H1 (cell line): ENCODE data around the gene C1QL1. TPM values are rescaled to one million over a fixed set of nuclear protein-coding genes. Genes with fewer than 3 reads are reported as not detected.

Source experiments
- CTCF ChIA-PET: fragments of 300-600 bp; sonication (Branson Sonifier 250); formaldehyde crosslinking; loops from one replicate; lab custom pipeline; 2021; ENCODE audit not compliant: partially characterized antibody; lab: Charles Lee
- POLR2A ChIA-PET: fragments of 300-600 bp; sonication (Branson Sonifier 250); formaldehyde crosslinking; loops from one replicate; lab custom pipeline; 2021; ENCODE audit warnings: inconsistent platforms; ENCODE audit not compliant: partially characterized antibody; lab: Charles Lee
- DNase-seq, 2 experiments: peaks; one replicate each; pipeline versions ENCODE4 v3.0.0 to v3.0.0-alpha.2; 2010 to 2022; ENCODE audit warnings: low spot score in 2 of 2, low read depth in 1 of 2, mixed read lengths in 1 of 2
- FAIRE-seq: peaks from 2 replicates; lab custom pipeline; 2011; peaks lifted over from hg19 to GRCh38; lab: Jason Lieb, UNC
- H2AFZ ChIP-seq: 2 replicates; pipeline ENCODE4 v1.8.1; 2012; ENCODE audit warnings: low read length, inconsistent platforms
- H2AK5ac ChIP-seq: 2 replicates; pipeline ENCODE4 v1.6.1; 2013; ENCODE audit warnings: low read depth, low read length
- H2BK120ac ChIP-seq: replicated peaks from 2 replicates; pipeline ENCODE3; 2013; ENCODE audit warnings: low read depth, low read length, inconsistent platforms
- H2BK12ac ChIP-seq: 2 replicates; pipeline ENCODE4 v1.6.1; 2013; ENCODE audit warnings: low read depth, low read length
- H2BK15ac ChIP-seq: 2 replicates; pipeline ENCODE4 v1.6.1; 2013; ENCODE audit warnings: low read length
- H2BK20ac ChIP-seq: 2 replicates; pipeline ENCODE4 v1.6.1; 2013; ENCODE audit warnings: low read length
- H2BK5ac ChIP-seq: 2 replicates; pipeline ENCODE4 v1.6.1; 2013; ENCODE audit warnings: low read depth, low read length
- H3K14ac ChIP-seq: 2 replicates; pipeline ENCODE4 v1.6.1; 2013; ENCODE audit warnings: inconsistent platforms; ENCODE audit not compliant: insufficient read length
- H3K18ac ChIP-seq: 2 replicates; pipeline ENCODE4 v1.6.1; 2013; ENCODE audit warnings: low read length; ENCODE audit errors: extremely low read depth
- H3K23ac ChIP-seq: 2 replicates; pipeline ENCODE4 v1.6.1; 2013; ENCODE audit warnings: inconsistent platforms; ENCODE audit not compliant: insufficient read length
- H3K23me2 ChIP-seq: 2 replicates; pipeline ENCODE4 v1.6.1; 2013; ENCODE audit warnings: low read depth, low read length
- H3K27ac ChIP-seq: 2 replicates; pipeline ENCODE4 v1.6.1; 2011; ENCODE audit warnings: low read depth, low read length, inconsistent platforms
- H3K27me3 ChIP-seq, 4 experiments: replicated peaks in 1 of 4; 1 replicate in 1 of 4; 2 replicates in 3 of 4; pipeline versions ENCODE4 v1.6.1 to v1.8.1; 2011 to 2013; ENCODE audit warnings: low read length in 3 of 4, mild to moderate bottlenecking in 3 of 4, inconsistent platforms in 2 of 4, mixed read lengths in 2 of 4, moderate library complexity in 1 of 4; ENCODE audit not compliant: control insufficient read depth in 3 of 4, insufficient read depth in 3 of 4; ENCODE audit errors: extremely low read depth in 1 of 4
- H3K36me3 ChIP-seq, 4 experiments: 2 replicates each; pipeline versions ENCODE4 v1.6.1 to v1.8.1; 2011 to 2013; ENCODE audit warnings: mild to moderate bottlenecking in 4 of 4, low read length in 3 of 4, moderate library complexity in 2 of 4, control low read depth in 1 of 4, inconsistent platforms in 1 of 4; ENCODE audit not compliant: insufficient read depth in 4 of 4, control insufficient read depth in 2 of 4
- H3K4ac ChIP-seq: replicated peaks from 2 replicates; pipeline ENCODE3; 2013; ENCODE audit warnings: low read length, low read depth, mixed read lengths, inconsistent platforms; ENCODE audit not compliant: insufficient read length
- H3K4me1 ChIP-seq, 4 experiments: replicated peaks in 1 of 4; 1 replicate in 1 of 4; 2 replicates in 3 of 4; pipeline versions ENCODE4 v1.6.1 to v1.8.1; 2011 to 2013; ENCODE audit warnings: low read length in 3 of 4, inconsistent platforms in 2 of 4, mixed read lengths in 1 of 4; ENCODE audit not compliant: insufficient read depth in 4 of 4, control insufficient read depth in 3 of 4
- H3K4me2 ChIP-seq, 2 experiments: 2 replicates each; pipeline versions ENCODE4 v1.6.1 to v1.8.1; 2011 to 2013; ENCODE audit warnings: low read depth in 2 of 2, low read length in 2 of 2, control low read depth in 1 of 2, inconsistent platforms in 1 of 2, mild to moderate bottlenecking in 1 of 2; ENCODE audit not compliant: insufficient read depth in 1 of 2
- H3K4me3 ChIP-seq, 4 experiments: fragments of 200-600, 300-600 bp in 1 of 4; sonication (generic), shearing (Covaris generic), sonication (Bioruptor Twin) in 1 of 4; 2 replicates each; pipeline versions ENCODE4 v1.5.1 to v1.8.1; 2011 to 2016; ENCODE audit warnings: low read length in 4 of 4, low read depth in 3 of 4, control low read depth in 2 of 4, inconsistent platforms in 2 of 4, mild to moderate bottlenecking in 2 of 4, mixed read lengths in 1 of 4, moderate library complexity in 1 of 4; ENCODE audit not compliant: insufficient read depth in 2 of 4; ENCODE audit errors: extremely low read depth in 1 of 4
- H3K56ac ChIP-seq: replicated peaks from 2 replicates; pipeline ENCODE3; 2013; ENCODE audit warnings: low read depth, mild to moderate bottlenecking, mixed read lengths, low read length, inconsistent platforms; ENCODE audit not compliant: insufficient read length
- H3K79me1 ChIP-seq: 2 replicates; pipeline ENCODE4 v1.6.1; 2013; ENCODE audit warnings: low read depth, low read length, control low read depth
- H3K79me2 ChIP-seq, 2 experiments: 2 replicates each; pipeline versions ENCODE4 v1.6.1 to v1.8.1; 2012 to 2013; ENCODE audit warnings: low read length in 2 of 2, mild to moderate bottlenecking in 2 of 2, inconsistent platforms in 1 of 2; ENCODE audit not compliant: insufficient read depth in 2 of 2, control insufficient read depth in 1 of 2
- H3K9ac ChIP-seq, 4 experiments: replicated peaks in 1 of 4; 1 replicate in 1 of 4; 2 replicates in 3 of 4; pipeline versions ENCODE4 v1.6.1 to v1.8.1; 2011 to 2013; ENCODE audit warnings: low read depth in 3 of 4, low read length in 3 of 4, control low read depth in 2 of 4, mild to moderate bottlenecking in 2 of 4, moderate library complexity in 2 of 4, inconsistent platforms in 1 of 4; ENCODE audit errors: extremely low read depth in 1 of 4
- H3K9me3 ChIP-seq, 2 experiments: 2 replicates each; pipeline versions ENCODE4 v1.6.1 to v1.8.1; 2012 to 2013; ENCODE audit warnings: mild to moderate bottlenecking in 2 of 2, moderate library complexity in 2 of 2, control low read depth in 1 of 2, inconsistent platforms in 1 of 2, low read depth in 1 of 2, low read length in 1 of 2, mixed read lengths in 1 of 2; ENCODE audit not compliant: insufficient read depth in 2 of 2
- H4K20me1 ChIP-seq, 2 experiments: replicated peaks in 1 of 2; 2 replicates each; pipeline versions ENCODE3 to v1.8.1; 2011 to 2013; ENCODE audit warnings: inconsistent platforms in 2 of 2, low read length in 2 of 2, mild to moderate bottlenecking in 1 of 2; ENCODE audit not compliant: insufficient read depth in 2 of 2, control insufficient read depth in 1 of 2
- H4K5ac ChIP-seq: 2 replicates; pipeline ENCODE4 v1.6.1; 2013; ENCODE audit warnings: low read length, low read depth, mixed read lengths, inconsistent platforms; ENCODE audit not compliant: insufficient read length
- H4K8ac ChIP-seq: 2 replicates; pipeline ENCODE4 v1.8.0; 2013; ENCODE audit warnings: mild to moderate bottlenecking, moderate library complexity, low read length, inconsistent platforms; ENCODE audit not compliant: insufficient read depth; ENCODE audit errors: extremely low read depth
- H4K91ac ChIP-seq: replicated peaks from 2 replicates; pipeline ENCODE3; 2013; ENCODE audit warnings: low read length, mixed read lengths, inconsistent platforms; ENCODE audit not compliant: insufficient read length
- CEBPB ChIP-seq: IDR thresholded peaks from 2 replicates; pipeline ENCODE4 v1.6.1; 2012; ENCODE audit warnings: low read depth, low read length
- WGBS, 2 experiments: shearing (Covaris generic) in 1 of 2; methylation state at CpG; one replicate each; pipeline versions ENCODE4 v1.1.6 to v1.1.7; 2013 to 2015; ENCODE audit warnings: low lambda C conversion rate in 2 of 2, mixed read lengths in 2 of 2, inconsistent platforms in 1 of 2, low coverage in 1 of 2, missing lambda C conversion rate in 1 of 2; ENCODE audit not compliant: insufficient replicate concordance in 2 of 2, insufficient coverage in 1 of 2, insufficient read length in 1 of 2; ENCODE audit errors: extremely low coverage in 1 of 2, missing lambda C conversion rate in 1 of 2; 5-methylcytosine and 5-hydroxymethylcytosine counted together
- polyA plus RNA-seq, 7 experiments: library from polyadenylated mRNA; depleted of rRNA in 3 of 7; stranded (reverse) in 5 of 7; unstranded in 2 of 7; fragments of >200 nt in 5 of 7; fragments of 200-250 nt in 2 of 7; gene quantifications; 1 replicate in 5 of 7; 2 replicates in 1 of 7; 4 replicates in 1 of 7; pipeline versions ENCODE4 v1.2.1 to v1.2.3, GENCODE V29; 2011 to 2013; ENCODE audit warnings: missing spikeins in 2 of 7, mixed read lengths in 2 of 7
- total RNA-seq: library from RNA; stranded (reverse); fragmentation: NEBNext Ultra II Directional; extraction: Animal tissue kit (Norgen Biotek cat#: 25700); gene quantifications from 2 replicates; pipeline ENCODE4 v1.2.1, GENCODE V29; 2021
- TF ChIP-seq, protein P1 (sequence below), 3 experiments: IDR thresholded peaks; 1 replicate in 2 of 3; 2 replicates in 1 of 3; pipeline versions ENCODE4 v1.5.1 to v1.6.1; 2011; ENCODE audit warnings: low read length in 3 of 3, mild to moderate bottlenecking in 3 of 3, inconsistent platforms in 2 of 3, low read depth in 1 of 3, moderate library complexity in 1 of 3; ENCODE audit not compliant: insufficient read depth in 1 of 3; ENCODE audit errors: control extremely low read depth in 1 of 3

Gene C1QL1
- total and polyA plus RNA-seq, 2 of the 8 experiments (the other 6 are each of a cell fraction or from before 2014, with no cell fraction given) = 7.6 to 10.5 TPM

DNA sequence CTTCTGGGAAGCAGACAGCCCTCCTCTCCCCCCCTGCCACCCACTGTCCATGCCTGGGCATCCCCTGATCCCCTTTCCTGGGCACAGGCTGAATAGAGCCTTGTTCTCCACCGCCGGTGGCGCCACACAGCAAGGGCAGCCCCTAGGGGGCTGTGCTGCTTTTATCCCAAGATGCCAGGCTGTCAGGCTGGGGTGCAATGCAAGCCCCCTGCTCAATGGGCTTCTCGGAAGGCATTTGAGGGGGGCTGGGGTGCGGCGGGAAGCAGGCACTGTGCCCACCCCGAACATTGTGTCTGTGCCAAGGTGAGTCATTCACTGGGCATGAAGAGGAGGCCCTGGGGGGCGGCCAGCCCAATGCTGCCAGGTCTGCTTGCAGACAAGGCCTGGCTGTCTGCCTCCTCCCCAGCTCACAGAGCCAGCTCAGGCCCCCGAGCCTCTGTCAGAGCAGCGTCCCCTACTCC lies 51.3 kb downstream of the C1QL1 start:
- H3K9me3 ChIP-seq = no peaks in the 10 kb centered on the region
- H4K8ac ChIP-seq = peak overlapping the region; percentile 6; the same call in 1 of the 2 replicates
- H3K18ac ChIP-seq = no peak overlapping the region
- no peak overlapping the region for H3K4me3 ChIP-seq
- H3K9ac ChIP-seq = no peak overlapping the region
- no peaks in the 10 kb centered on the region for H3K36me3 ChIP-seq
- no peak for FAIRE-seq
- WGBS, 2 experiments = 86% methylated on average over 10 of the region's 10 CpGs; no CpG with 5 or more reads in 1 of the 2 experiments
- no peak overlapping the region for H2BK15ac ChIP-seq
- H2AK5ac ChIP-seq = no peak overlapping the region
- no peak for DNase-seq
- no peak for TF ChIP-seq CEBPB
- TF ChIP-seq, protein P1, sequence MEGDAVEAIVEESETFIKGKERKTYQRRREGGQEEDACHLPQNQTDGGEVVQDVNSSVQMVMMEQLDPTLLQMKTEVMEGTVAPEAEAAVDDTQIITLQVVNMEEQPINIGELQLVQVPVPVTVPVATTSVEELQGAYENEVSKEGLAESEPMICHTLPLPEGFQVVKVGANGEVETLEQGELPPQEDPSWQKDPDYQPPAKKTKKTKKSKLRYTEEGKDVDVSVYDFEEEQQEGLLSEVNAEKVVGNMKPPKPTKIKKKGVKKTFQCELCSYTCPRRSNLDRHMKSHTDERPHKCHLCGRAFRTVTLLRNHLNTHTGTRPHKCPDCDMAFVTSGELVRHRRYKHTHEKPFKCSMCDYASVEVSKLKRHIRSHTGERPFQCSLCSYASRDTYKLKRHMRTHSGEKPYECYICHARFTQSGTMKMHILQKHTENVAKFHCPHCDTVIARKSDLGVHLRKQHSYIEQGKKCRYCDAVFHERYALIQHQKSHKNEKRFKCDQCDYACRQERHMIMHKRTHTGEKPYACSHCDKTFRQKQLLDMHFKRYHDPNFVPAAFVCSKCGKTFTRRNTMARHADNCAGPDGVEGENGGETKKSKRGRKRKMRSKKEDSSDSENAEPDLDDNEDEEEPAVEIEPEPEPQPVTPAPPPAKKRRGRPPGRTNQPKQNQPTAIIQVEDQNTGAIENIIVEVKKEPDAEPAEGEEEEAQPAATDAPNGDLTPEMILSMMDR (IDR thresholded peaks at IDR 0.05; ENCODE audit: control extremely low read depth in 1 of 3, insufficient read depth in 1 of 3, low read depth in 1 of 3, low read length in 3 of 3) = peak in 1 of 3 experiments; percentile 11; a peak in 1 of 4 replicates
- ChIA-PET POLR2A (interaction anchor here (1.6 to 1.7 kb wide), 3 partner anchors 14 to 232 kb away, joined by 4 to 8 read pairs (median 4); partner anchors contain the start of genes EFTUD2 and HEXIM1), CTCF (interaction anchor here (1.0 to 13.0 kb wide), 6 partner anchors 19 to 105 kb away, joined by 3 to 243 read pairs (median 4); no protein-coding TSS in a partner anchor)
- peaks cover 0 to 15% (median 10%) of the 10 kb centered on the region in 4 experiments; a peak in 6 of 7 replicates for H3K27me3 ChIP-seq
- H3K4ac ChIP-seq = no peak overlapping the region
- H3K27ac ChIP-seq = no peak overlapping the region
- no peaks in the 10 kb centered on the region for H3K79me1 ChIP-seq
- no peaks in the 10 kb centered on the region for H4K20me1 ChIP-seq
- H2BK20ac ChIP-seq = no peak overlapping the region
- no peaks in the 10 kb centered on the region for H3K79me2 ChIP-seq
- no peak overlapping the region for H2BK120ac ChIP-seq
- H3K56ac ChIP-seq = no peak overlapping the region
- H2BK12ac ChIP-seq = no peak overlapping the region
- no peak overlapping the region for H4K5ac ChIP-seq
- H3K23ac ChIP-seq = no peak overlapping the region
- H3K14ac ChIP-seq = no peak overlapping the region
- no peak overlapping the region for H2AFZ ChIP-seq
- no peak overlapping the region for H4K91ac ChIP-seq
- H3K23me2 ChIP-seq = no peaks in the 10 kb centered on the region; the same call in 1 of the 2 replicates
- H3K4me1 ChIP-seq = peaks cover 6 to 15% (median 10%) of the 10 kb centered on the region in 4 experiments
- H2BK5ac ChIP-seq = no peak overlapping the region
- H3K4me2 ChIP-seq = no peak overlapping the region
